ENCODE data around the gene FAM219A. TPM values are rescaled to one million over a fixed set of nuclear protein-coding genes. Genes with fewer than 3 reads are reported as not detected.
A peak's percentile ranks its signal among the peaks of the same experiment; 100 is the strongest.

FAM219A gene
- total RNA-seq, 2 donors from 2014 or later = 17.1 to 19.6 TPM

- Histone ChIP-seq H3K9ac (ENCODE audit: extremely low read depth, low read length, poor library complexity, severe bottlenecking) (no peak overlapping the region), H3K27me3 (ENCODE audit: control insufficient read depth, insufficient read depth, low read length, poor library complexity, severe bottlenecking) (peaks cover 34% of the 10 kb centered on the region), H3K36me3 (ENCODE audit: control insufficient read depth, insufficient read depth, low read length) (no peaks in the 10 kb centered on the region), H3K27ac (ENCODE audit: low read depth, low read length) (no peak overlapping the region), H3K4me1 (ENCODE audit: control insufficient read depth, insufficient read depth, low read length) (no peaks in the 10 kb centered on the region), H3K4me3 (ENCODE audit: low read length) (no peak overlapping the region), H3K9me3 (ENCODE audit: control insufficient read depth, low read length) (no peaks in the 10 kb centered on the region)
- peak; percentile 46 for DNase-seq
- 0 to 6% methylated on average over 1 of the region's 2 CpGs for WGBS, 2 experiments (ENCODE audit: insufficient coverage in 1 of 2, insufficient read length in 1 of 2)
- H3K27me3 Mint-ChIP-seq (ENCODE audit: insufficient read depth) = peaks cover 57% of the 10 kb centered on the region
- no peak overlapping the region for H3K4me3 Mint-ChIP-seq
- H3K9me3 Mint-ChIP-seq = no peaks in the 10 kb centered on the region
- TF ChIP-seq CTCF (conservative IDR thresholded peaks at IDR 0.05) = peak; percentile 52
- no peaks in the 10 kb centered on the region for H3K4me1 Mint-ChIP-seq
- no peaks in the 10 kb centered on the region for H3K36me3 Mint-ChIP-seq (ENCODE audit: low read depth)
- no peak overlapping the region for H3K27ac Mint-ChIP-seq
These were observed 33.7 kb upstream of the FAM219A start for GRCh38 chr9:34492051-34492450.

- no peak overlapping the region for H3K9ac ChIP-seq (ENCODE audit: extremely low read depth, low read length, poor library complexity, severe bottlenecking)
- WGBS, 2 experiments (ENCODE audit: insufficient coverage in 1 of 2, insufficient read length in 1 of 2) = 59 to 65% methylated on average over 2 of the region's 2 CpGs
- peak; percentile 41 for DNase-seq
- no peak overlapping the region for H3K4me3 ChIP-seq (ENCODE audit: low read length)
- H3K4me1 Mint-ChIP-seq = no peaks in the 10 kb centered on the region
- H3K27ac ChIP-seq (ENCODE audit: low read depth, low read length) = no peak overlapping the region
- no peaks in the 10 kb centered on the region for H3K36me3 ChIP-seq (ENCODE audit: control insufficient read depth, insufficient read depth, low read length)
- H3K4me1 ChIP-seq (ENCODE audit: control insufficient read depth, insufficient read depth, low read length) = no peaks in the 10 kb centered on the region
- H3K27me3 Mint-ChIP-seq (ENCODE audit: insufficient read depth) = peaks cover 59% of the 10 kb centered on the region
- H3K4me3 Mint-ChIP-seq = no peak overlapping the region
- H3K36me3 Mint-ChIP-seq (ENCODE audit: low read depth) = no peaks in the 10 kb centered on the region
- H3K27me3 ChIP-seq (ENCODE audit: control insufficient read depth, insufficient read depth, low read length, poor library complexity, severe bottlenecking) = peaks cover 34% of the 10 kb centered on the region
- no peak for TF ChIP-seq CTCF (conservative IDR thresholded peaks at IDR 0.05)
- H3K9me3 Mint-ChIP-seq = no peaks in the 10 kb centered on the region
- no peak overlapping the region for H3K27ac Mint-ChIP-seq
- H3K9me3 ChIP-seq (ENCODE audit: control insufficient read depth, low read length) = no peaks in the 10 kb centered on the region
These were observed 33.2 kb upstream of the FAM219A start for GRCh38 chr9:34491596-34491995.

GRCh38 chr9:34490760-34491159 is 32.4 kb upstream of the FAM219A start:
- H3K36me3 Mint-ChIP-seq (ENCODE audit: low read depth) = no peaks in the 10 kb centered on the region
- TF ChIP-seq CTCF (conservative IDR thresholded peaks at IDR 0.05) = no peak
- no peaks in the 10 kb centered on the region for H3K9me3 ChIP-seq (ENCODE audit: control insufficient read depth, low read length)
- no peak overlapping the region for H3K27ac ChIP-seq (ENCODE audit: low read depth, low read length)
- no peaks in the 10 kb centered on the region for H3K4me1 ChIP-seq (ENCODE audit: control insufficient read depth, insufficient read depth, low read length)
- H3K27me3 ChIP-seq (ENCODE audit: control insufficient read depth, insufficient read depth, low read length, poor library complexity, severe bottlenecking) = peaks cover 37% of the 10 kb centered on the region
- no peaks in the 10 kb centered on the region for H3K36me3 ChIP-seq (ENCODE audit: control insufficient read depth, insufficient read depth, low read length)
- no peak overlapping the region for H3K4me3 Mint-ChIP-seq
- DNase-seq = peak; percentile 18
- H3K4me1 Mint-ChIP-seq = no peaks in the 10 kb centered on the region
- H3K27me3 Mint-ChIP-seq (ENCODE audit: insufficient read depth) = peaks cover 58% of the 10 kb centered on the region
- H3K9me3 Mint-ChIP-seq = no peaks in the 10 kb centered on the region
- WGBS, 2 experiments (ENCODE audit: insufficient coverage in 1 of 2, insufficient read length in 1 of 2) = 79% methylated on average over 3 of the region's 3 CpGs; no CpG with 5 or more reads in 1 of the 2 experiments
- no peak overlapping the region for H3K27ac Mint-ChIP-seq
- no peak overlapping the region for H3K9ac ChIP-seq (ENCODE audit: extremely low read depth, low read length, poor library complexity, severe bottlenecking)
- no peak overlapping the region for H3K4me3 ChIP-seq (ENCODE audit: low read length)

Data from endodermal cell (in vitro differentiated cells).